HepG2 (cell line): ENCODE results near the gene ZBTB34. TPM values are rescaled to one million over a fixed set of nuclear protein-coding genes. Genes with fewer than 3 reads are reported as not detected.

Experiments
- FIP1L1 ChIP-seq: fragments of 200-400 bp; formaldehyde crosslinking; IDR thresholded peaks from 2 replicates; pipeline ENCODE4 v1.6.1; 2018; ENCODE audit warnings: low read depth, mild to moderate bottlenecking, low read length, moderate library complexity, borderline replicate concordance; ENCODE audit not compliant: insufficient read depth
- HNF4A ChIP-seq: sonication (generic); formaldehyde crosslinking; IDR thresholded peaks from 2 replicates; pipeline ENCODE4 v1.4.0; 2020; ENCODE audit warnings: missing genetic modification reagents
- JUN ChIP-seq: sonication (generic); formaldehyde crosslinking; IDR thresholded peaks from 2 replicates; pipeline ENCODE4 v1.4.0; 2020; ENCODE audit warnings: mild to moderate bottlenecking, missing genetic modification reagents
- RBAK ChIP-seq: sonication (generic); formaldehyde crosslinking; IDR thresholded peaks from 2 replicates; pipeline ENCODE4 v1.5.1; 2020; ENCODE audit warnings: mild to moderate bottlenecking, missing genetic modification reagents
- SP4 ChIP-seq: sonication (generic); formaldehyde crosslinking; IDR thresholded peaks from 2 replicates; pipeline ENCODE4 v1.8.1; 2023; ENCODE audit warnings: mild to moderate bottlenecking, missing genetic modification reagents
- ZBTB7A ChIP-seq: sonication (generic); formaldehyde crosslinking; IDR thresholded peaks from 2 replicates; pipeline ENCODE4 v1.8.0; 2022; ENCODE audit warnings: mild to moderate bottlenecking, missing genetic modification reagents
- polyA plus RNA-seq, 8 experiments: library from polyadenylated mRNA; depleted of rRNA in 3 of 8; stranded (reverse) in 7 of 8; unstranded in 1 of 8; fragments of >200 nt; fragmentation: Illumina TruSeq in 4 of 8; extraction: Trizol in 4 of 8; gene quantifications; 2 replicates each; pipeline versions ENCODE4 v1.2.1 to v1.2.3, GENCODE V29; 2011 to 2016; ENCODE audit warnings: low read depth in 4 of 8, missing spikeins in 1 of 8, mixed read lengths in 1 of 8; ENCODE audit not compliant: insufficient read depth in 1 of 8
- total RNA-seq, 5 experiments: library from RNA; depleted of rRNA; stranded (reverse); fragments of >200 nt; fragmentation: Illumina TruSeq; extraction: Trizol; gene quantifications; 2 replicates each; pipeline ENCODE4 v1.2.3, GENCODE V29; 2016; ENCODE audit warnings: low read depth in 1 of 5
- TF ChIP-seq, protein P1 (sequence below): IDR thresholded peaks from 2 replicates; pipeline ENCODE4 v1.6.1; 2012; ENCODE audit warnings: low read length, improper control_type of control experiment
- TF ChIP-seq, protein P2 (sequence below): IDR thresholded peaks from 2 replicates; pipeline ENCODE4 v1.6.1; 2016
- TF ChIP-seq, protein P3 (sequence below): sonication (generic); formaldehyde crosslinking; IDR thresholded peaks from 2 replicates; pipeline ENCODE4 v1.9.0; 2021; ENCODE audit warnings: missing genetic modification reagents, borderline replicate concordance

Gene ZBTB34
- total and polyA plus RNA-seq, 2 of the 13 experiments (the other 11 are each of a cell fraction or from before 2014, with no cell fraction given), result 5.9 to 8.7 TPM

DNA sequence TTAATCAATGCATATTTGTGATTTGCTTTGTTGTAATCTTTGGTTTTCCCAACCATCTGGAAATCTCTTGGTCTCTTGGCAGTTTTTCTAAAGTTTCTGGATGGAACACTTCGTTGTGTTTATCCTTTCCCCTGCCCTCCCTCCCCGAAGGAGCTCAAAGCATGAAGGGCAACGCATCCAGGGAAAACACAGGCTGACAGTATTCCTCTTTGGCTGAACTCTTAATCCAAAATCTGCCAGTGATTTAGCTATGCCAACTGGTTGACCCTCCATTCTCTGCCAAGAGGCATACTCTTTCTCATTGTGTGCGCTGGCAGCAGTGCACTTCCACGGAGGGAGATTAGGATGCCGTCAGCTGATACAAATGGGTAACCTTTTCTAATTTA lies 20.5 kb downstream of the ZBTB34 start (continued):
- TF ChIP-seq, protein P1, sequence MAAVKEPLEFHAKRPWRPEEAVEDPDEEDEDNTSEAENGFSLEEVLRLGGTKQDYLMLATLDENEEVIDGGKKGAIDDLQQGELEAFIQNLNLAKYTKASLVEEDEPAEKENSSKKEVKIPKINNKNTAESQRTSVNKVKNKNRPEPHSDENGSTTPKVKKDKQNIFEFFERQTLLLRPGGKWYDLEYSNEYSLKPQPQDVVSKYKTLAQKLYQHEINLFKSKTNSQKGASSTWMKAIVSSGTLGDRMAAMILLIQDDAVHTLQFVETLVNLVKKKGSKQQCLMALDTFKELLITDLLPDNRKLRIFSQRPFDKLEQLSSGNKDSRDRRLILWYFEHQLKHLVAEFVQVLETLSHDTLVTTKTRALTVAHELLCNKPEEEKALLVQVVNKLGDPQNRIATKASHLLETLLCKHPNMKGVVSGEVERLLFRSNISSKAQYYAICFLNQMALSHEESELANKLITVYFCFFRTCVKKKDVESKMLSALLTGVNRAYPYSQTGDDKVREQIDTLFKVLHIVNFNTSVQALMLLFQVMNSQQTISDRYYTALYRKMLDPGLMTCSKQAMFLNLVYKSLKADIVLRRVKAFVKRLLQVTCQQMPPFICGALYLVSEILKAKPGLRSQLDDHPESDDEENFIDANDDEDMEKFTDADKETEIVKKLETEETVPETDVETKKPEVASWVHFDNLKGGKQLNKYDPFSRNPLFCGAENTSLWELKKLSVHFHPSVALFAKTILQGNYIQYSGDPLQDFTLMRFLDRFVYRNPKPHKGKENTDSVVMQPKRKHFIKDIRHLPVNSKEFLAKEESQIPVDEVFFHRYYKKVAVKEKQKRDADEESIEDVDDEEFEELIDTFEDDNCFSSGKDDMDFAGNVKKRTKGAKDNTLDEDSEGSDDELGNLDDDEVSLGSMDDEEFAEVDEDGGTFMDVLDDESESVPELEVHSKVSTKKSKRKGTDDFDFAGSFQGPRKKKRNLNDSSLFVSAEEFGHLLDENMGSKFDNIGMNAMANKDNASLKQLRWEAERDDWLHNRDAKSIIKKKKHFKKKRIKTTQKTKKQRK, result no peak
- TF ChIP-seq, protein P2, sequence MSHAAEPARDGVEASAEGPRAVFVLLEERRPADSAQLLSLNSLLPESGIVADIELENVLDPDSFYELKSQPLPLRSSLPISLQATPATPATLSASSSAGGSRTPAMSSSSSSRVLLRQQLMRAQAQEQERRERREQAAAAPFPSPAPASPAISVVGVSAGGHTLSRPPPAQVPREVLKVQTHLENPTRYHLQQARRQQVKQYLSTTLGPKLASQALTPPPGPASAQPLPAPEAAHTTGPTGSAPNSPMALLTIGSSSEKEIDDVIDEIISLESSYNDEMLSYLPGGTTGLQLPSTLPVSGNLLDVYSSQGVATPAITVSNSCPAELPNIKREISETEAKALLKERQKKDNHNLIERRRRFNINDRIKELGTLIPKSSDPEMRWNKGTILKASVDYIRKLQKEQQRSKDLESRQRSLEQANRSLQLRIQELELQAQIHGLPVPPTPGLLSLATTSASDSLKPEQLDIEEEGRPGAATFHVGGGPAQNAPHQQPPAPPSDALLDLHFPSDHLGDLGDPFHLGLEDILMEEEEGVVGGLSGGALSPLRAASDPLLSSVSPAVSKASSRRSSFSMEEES (CRISPR knock-in tag), result no peak
- TF ChIP-seq HNF4A (no peak), RBAK (CRISPR knock-in tag) (no peak), JUN (no peak), ZBTB7A (no peak), FIP1L1 (no peak), SP4 (CRISPR knock-in tag) (no peak)
- TF ChIP-seq, protein P3, sequence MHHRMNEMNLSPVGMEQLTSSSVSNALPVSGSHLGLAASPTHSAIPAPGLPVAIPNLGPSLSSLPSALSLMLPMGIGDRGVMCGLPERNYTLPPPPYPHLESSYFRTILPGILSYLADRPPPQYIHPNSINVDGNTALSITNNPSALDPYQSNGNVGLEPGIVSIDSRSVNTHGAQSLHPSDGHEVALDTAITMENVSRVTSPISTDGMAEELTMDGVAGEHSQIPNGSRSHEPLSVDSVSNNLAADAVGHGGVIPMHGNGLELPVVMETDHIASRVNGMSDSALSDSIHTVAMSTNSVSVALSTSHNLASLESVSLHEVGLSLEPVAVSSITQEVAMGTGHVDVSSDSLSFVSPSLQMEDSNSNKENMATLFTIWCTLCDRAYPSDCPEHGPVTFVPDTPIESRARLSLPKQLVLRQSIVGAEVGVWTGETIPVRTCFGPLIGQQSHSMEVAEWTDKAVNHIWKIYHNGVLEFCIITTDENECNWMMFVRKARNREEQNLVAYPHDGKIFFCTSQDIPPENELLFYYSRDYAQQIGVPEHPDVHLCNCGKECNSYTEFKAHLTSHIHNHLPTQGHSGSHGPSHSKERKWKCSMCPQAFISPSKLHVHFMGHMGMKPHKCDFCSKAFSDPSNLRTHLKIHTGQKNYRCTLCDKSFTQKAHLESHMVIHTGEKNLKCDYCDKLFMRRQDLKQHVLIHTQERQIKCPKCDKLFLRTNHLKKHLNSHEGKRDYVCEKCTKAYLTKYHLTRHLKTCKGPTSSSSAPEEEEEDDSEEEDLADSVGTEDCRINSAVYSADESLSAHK (CRISPR knock-in tag), result no peak
